Measurements from ENCODE around the gene DDI2.

Gene DDI2

DNA sequence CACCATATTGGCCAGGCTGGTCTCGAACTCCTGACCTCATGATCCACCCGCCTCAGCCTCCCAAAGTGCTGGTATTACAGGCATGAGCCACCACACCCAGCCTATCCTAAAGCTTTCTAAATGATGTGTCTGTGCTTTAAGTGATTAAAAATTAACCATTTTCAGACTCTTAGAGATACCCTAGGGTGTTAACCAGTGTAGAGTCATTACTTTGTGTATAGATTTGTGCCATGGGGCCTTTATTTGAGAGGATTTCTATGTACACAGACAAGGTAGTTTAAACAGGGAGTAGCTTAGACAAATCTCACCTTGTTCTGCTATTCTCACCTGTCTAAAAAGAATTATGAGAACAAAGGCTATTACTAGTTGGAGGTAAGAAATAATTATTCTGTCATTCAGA lies 54.2 kb downstream of the DDI2 start (continued):
- TF ChIP-seq, protein P1, sequence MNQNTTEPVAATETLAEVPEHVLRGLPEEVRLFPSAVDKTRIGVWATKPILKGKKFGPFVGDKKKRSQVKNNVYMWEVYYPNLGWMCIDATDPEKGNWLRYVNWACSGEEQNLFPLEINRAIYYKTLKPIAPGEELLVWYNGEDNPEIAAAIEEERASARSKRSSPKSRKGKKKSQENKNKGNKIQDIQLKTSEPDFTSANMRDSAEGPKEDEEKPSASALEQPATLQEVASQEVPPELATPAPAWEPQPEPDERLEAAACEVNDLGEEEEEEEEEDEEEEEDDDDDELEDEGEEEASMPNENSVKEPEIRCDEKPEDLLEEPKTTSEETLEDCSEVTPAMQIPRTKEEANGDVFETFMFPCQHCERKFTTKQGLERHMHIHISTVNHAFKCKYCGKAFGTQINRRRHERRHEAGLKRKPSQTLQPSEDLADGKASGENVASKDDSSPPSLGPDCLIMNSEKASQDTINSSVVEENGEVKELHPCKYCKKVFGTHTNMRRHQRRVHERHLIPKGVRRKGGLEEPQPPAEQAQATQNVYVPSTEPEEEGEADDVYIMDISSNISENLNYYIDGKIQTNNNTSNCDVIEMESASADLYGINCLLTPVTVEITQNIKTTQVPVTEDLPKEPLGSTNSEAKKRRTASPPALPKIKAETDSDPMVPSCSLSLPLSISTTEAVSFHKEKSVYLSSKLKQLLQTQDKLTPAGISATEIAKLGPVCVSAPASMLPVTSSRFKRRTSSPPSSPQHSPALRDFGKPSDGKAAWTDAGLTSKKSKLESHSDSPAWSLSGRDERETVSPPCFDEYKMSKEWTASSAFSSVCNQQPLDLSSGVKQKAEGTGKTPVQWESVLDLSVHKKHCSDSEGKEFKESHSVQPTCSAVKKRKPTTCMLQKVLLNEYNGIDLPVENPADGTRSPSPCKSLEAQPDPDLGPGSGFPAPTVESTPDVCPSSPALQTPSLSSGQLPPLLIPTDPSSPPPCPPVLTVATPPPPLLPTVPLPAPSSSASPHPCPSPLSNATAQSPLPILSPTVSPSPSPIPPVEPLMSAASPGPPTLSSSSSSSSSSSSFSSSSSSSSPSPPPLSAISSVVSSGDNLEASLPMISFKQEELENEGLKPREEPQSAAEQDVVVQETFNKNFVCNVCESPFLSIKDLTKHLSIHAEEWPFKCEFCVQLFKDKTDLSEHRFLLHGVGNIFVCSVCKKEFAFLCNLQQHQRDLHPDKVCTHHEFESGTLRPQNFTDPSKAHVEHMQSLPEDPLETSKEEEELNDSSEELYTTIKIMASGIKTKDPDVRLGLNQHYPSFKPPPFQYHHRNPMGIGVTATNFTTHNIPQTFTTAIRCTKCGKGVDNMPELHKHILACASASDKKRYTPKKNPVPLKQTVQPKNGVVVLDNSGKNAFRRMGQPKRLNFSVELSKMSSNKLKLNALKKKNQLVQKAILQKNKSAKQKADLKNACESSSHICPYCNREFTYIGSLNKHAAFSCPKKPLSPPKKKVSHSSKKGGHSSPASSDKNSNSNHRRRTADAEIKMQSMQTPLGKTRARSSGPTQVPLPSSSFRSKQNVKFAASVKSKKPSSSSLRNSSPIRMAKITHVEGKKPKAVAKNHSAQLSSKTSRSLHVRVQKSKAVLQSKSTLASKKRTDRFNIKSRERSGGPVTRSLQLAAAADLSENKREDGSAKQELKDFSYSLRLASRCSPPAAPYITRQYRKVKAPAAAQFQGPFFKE (tag by site-specific recombination; IDR thresholded peaks at IDR 0.05; ENCODE audit: borderline replicate concordance), result no peak
- TF ChIP-seq, protein P2, sequence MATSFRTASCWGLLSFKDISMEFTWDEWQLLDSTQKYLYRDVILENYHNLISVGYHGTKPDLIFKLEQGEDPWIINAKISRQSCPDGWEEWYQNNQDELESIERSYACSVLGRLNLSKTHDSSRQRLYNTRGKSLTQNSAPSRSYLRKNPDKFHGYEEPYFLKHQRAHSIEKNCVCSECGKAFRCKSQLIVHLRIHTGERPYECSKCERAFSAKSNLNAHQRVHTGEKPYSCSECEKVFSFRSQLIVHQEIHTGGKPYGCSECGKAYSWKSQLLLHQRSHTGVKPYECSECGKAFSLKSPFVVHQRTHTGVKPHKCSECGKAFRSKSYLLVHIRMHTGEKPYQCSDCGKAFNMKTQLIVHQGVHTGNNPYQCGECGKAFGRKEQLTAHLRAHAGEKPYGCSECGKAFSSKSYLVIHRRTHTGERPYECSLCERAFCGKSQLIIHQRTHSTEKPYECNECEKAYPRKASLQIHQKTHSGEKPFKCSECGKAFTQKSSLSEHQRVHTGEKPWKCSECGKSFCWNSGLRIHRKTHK (tag by site-specific recombination; IDR thresholded peaks at IDR 0.05), result no peak
- TF ChIP-seq ZNF501 (tag by site-specific recombination; IDR thresholded peaks at IDR 0.05), result no peak
- TF ChIP-seq KLF1 (tag by site-specific recombination; IDR thresholded peaks at IDR 0.05), result no peak
- TF ChIP-seq ZNF221 (tag by site-specific recombination; IDR thresholded peaks at IDR 0.05; ENCODE audit: borderline replicate concordance), result no peak
- TF ChIP-seq, protein P3, sequence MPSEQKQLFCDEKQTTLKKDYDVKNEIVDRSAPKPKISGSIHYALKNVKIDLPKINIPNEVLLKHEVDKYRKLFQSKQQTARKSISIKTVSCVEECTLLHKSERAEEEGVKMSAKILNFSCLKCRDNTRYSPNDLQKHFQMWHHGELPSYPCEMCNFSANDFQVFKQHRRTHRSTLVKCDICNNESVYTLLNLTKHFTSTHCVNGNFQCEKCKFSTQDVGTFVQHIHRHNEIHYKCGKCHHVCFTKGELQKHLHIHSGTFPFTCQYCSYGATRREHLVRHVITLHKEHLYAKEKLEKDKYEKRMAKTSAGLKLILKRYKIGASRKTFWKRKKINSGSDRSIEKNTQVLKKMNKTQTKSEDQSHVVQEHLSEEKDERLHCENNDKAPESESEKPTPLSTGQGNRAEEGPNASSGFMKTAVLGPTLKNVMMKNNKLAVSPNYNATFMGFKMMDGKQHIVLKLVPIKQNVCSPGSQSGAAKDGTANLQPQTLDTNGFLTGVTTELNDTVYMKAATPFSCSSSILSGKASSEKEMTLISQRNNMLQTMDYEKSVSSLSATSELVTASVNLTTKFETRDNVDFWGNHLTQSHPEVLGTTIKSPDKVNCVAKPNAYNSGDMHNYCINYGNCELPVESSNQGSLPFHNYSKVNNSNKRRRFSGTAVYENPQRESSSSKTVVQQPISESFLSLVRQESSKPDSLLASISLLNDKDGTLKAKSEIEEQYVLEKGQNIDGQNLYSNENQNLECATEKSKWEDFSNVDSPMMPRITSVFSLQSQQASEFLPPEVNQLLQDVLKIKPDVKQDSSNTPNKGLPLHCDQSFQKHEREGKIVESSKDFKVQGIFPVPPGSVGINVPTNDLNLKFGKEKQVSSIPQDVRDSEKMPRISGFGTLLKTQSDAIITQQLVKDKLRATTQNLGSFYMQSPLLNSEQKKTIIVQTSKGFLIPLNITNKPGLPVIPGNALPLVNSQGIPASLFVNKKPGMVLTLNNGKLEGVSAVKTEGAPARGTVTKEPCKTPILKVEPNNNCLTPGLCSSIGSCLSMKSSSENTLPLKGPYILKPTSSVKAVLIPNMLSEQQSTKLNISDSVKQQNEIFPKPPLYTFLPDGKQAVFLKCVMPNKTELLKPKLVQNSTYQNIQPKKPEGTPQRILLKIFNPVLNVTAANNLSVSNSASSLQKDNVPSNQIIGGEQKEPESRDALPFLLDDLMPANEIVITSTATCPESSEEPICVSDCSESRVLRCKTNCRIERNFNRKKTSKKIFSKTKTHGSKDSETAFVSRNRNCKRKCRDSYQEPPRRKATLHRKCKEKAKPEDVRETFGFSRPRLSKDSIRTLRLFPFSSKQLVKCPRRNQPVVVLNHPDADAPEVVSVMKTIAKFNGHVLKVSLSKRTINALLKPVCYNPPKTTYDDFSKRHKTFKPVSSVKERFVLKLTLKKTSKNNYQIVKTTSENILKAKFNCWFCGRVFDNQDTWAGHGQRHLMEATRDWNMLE (tag by site-specific recombination; conservative IDR thresholded peaks at IDR 0.05; ENCODE audit: low read depth), result no peak
- TF ChIP-seq, protein P4, sequence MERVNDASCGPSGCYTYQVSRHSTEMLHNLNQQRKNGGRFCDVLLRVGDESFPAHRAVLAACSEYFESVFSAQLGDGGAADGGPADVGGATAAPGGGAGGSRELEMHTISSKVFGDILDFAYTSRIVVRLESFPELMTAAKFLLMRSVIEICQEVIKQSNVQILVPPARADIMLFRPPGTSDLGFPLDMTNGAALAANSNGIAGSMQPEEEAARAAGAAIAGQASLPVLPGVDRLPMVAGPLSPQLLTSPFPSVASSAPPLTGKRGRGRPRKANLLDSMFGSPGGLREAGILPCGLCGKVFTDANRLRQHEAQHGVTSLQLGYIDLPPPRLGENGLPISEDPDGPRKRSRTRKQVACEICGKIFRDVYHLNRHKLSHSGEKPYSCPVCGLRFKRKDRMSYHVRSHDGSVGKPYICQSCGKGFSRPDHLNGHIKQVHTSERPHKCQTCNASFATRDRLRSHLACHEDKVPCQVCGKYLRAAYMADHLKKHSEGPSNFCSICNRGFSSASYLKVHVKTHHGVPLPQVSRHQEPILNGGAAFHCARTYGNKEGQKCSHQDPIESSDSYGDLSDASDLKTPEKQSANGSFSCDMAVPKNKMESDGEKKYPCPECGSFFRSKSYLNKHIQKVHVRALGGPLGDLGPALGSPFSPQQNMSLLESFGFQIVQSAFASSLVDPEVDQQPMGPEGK (tag by site-specific recombination; IDR thresholded peaks at IDR 0.05), result no peak
- no peak for TF ChIP-seq ZNF350 (tag by site-specific recombination; IDR thresholded peaks at IDR 0.05)
- no peak for TF ChIP-seq ZNF184 (tag by site-specific recombination; IDR thresholded peaks at IDR 0.05)
- TF ChIP-seq KLF9 (tag by site-specific recombination; IDR thresholded peaks at IDR 0.05; ENCODE audit: low read depth), result no peak
- TF ChIP-seq ZNF23 (tag by site-specific recombination; IDR thresholded peaks at IDR 0.05; ENCODE audit: borderline replicate concordance), result no peak
- TF ChIP-seq, protein P5, sequence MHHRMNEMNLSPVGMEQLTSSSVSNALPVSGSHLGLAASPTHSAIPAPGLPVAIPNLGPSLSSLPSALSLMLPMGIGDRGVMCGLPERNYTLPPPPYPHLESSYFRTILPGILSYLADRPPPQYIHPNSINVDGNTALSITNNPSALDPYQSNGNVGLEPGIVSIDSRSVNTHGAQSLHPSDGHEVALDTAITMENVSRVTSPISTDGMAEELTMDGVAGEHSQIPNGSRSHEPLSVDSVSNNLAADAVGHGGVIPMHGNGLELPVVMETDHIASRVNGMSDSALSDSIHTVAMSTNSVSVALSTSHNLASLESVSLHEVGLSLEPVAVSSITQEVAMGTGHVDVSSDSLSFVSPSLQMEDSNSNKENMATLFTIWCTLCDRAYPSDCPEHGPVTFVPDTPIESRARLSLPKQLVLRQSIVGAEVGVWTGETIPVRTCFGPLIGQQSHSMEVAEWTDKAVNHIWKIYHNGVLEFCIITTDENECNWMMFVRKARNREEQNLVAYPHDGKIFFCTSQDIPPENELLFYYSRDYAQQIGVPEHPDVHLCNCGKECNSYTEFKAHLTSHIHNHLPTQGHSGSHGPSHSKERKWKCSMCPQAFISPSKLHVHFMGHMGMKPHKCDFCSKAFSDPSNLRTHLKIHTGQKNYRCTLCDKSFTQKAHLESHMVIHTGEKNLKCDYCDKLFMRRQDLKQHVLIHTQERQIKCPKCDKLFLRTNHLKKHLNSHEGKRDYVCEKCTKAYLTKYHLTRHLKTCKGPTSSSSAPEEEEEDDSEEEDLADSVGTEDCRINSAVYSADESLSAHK (tag by site-specific recombination; IDR thresholded peaks at IDR 0.05), result no peak
- no peak for TF ChIP-seq ZFP41 (tag by site-specific recombination; IDR thresholded peaks at IDR 0.05; ENCODE audit: borderline replicate concordance)
- TF ChIP-seq ZNF660 (tag by site-specific recombination; IDR thresholded peaks at IDR 0.05), result no peak
- TF ChIP-seq, protein P6, sequence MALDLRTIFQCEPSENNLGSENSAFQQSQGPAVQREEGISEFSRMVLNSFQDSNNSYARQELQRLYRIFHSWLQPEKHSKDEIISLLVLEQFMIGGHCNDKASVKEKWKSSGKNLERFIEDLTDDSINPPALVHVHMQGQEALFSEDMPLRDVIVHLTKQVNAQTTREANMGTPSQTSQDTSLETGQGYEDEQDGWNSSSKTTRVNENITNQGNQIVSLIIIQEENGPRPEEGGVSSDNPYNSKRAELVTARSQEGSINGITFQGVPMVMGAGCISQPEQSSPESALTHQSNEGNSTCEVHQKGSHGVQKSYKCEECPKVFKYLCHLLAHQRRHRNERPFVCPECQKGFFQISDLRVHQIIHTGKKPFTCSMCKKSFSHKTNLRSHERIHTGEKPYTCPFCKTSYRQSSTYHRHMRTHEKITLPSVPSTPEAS (tag by site-specific recombination; IDR thresholded peaks at IDR 0.05), result no peak
